ENCODE results near the gene GRM1.

Gene GRM1

GRCh38 chr6:146429831-146430230 lies 401.0 kb downstream of the GRM1 start:
- Histone ChIP-seq H3K4me3 (no peak overlapping the region), H3K27me3 (ENCODE audit: low read depth) (no peaks in the 10 kb centered on the region), H3K9me3 (no peaks in the 10 kb centered on the region), H3K4me1 (no peaks in the 10 kb centered on the region), H3K36me3 (replicated peaks) (no peaks in the 10 kb centered on the region)
- in situ Hi-C loops (cut with MboI; ENCODE audit: low sequenced_read_pairs) = no loop called here
- DNase-seq (ENCODE audit: low spot score in 2 of 2) = no peak

- no peak overlapping the region for H3K4me3 ChIP-seq
- H3K4me1 ChIP-seq = no peaks in the 10 kb centered on the region
- in situ Hi-C loops (cut with MboI; ENCODE audit: low sequenced_read_pairs) = no loop called here
- no peaks in the 10 kb centered on the region for H3K36me3 ChIP-seq (replicated peaks)
- H3K9me3 ChIP-seq = no peaks in the 10 kb centered on the region
- no peak for DNase-seq (ENCODE audit: low spot score in 2 of 2)
- H3K27me3 ChIP-seq (ENCODE audit: low read depth) = no peaks in the 10 kb centered on the region
Measured at GRCh38 chr6:146433881-146434731, 405.2 kb downstream of the GRM1 start.

GRCh38 chr6:146434732-146435390 lies 406.0 kb downstream of the GRM1 start:
- DNase-seq (ENCODE audit: low spot score in 2 of 2) = no peak
- in situ Hi-C loops (cut with MboI; ENCODE audit: low sequenced_read_pairs) = no loop called here
- Histone ChIP-seq H3K4me1 (no peaks in the 10 kb centered on the region), H3K4me3 (no peak overlapping the region), H3K9me3 (no peaks in the 10 kb centered on the region), H3K27me3 (ENCODE audit: low read depth) (no peaks in the 10 kb centered on the region), H3K36me3 (replicated peaks) (no peaks in the 10 kb centered on the region)

GRCh38 chr6:146441907-146442306 lies 413.0 kb downstream of the GRM1 start:
- H3K27me3 ChIP-seq (ENCODE audit: low read depth) = 0 out of 2 replicates have a peak, but pooled peaks cover 3% of the 10 kb centered on the region
- H3K4me1 ChIP-seq = no peaks in the 10 kb centered on the region
- no peaks in the 10 kb centered on the region for H3K36me3 ChIP-seq (replicated peaks)
- in situ Hi-C loops (cut with MboI; ENCODE audit: low sequenced_read_pairs) = no loop called here
- H3K9me3 ChIP-seq = no peaks in the 10 kb centered on the region
- no peak overlapping the region for H3K4me3 ChIP-seq
- no peak for DNase-seq (ENCODE audit: low spot score in 2 of 2)

GRCh38 chr6:146444189-146444588 lies 415.3 kb downstream of the GRM1 start:
- Histone ChIP-seq H3K27me3 (ENCODE audit: low read depth) (0 out of 2 replicates have a peak, but pooled peaks cover 3% of the 10 kb centered on the region), H3K36me3 (replicated peaks) (no peaks in the 10 kb centered on the region), H3K4me1 (no peaks in the 10 kb centered on the region), H3K9me3 (no peaks in the 10 kb centered on the region), H3K4me3 (no peak overlapping the region)
- in situ Hi-C loops (cut with MboI; ENCODE audit: low sequenced_read_pairs) = no loop called here
- no peak for DNase-seq (ENCODE audit: low spot score in 2 of 2)

GRCh38 chr6:146445233-146445632 lies 416.4 kb downstream of the GRM1 start:
- Histone ChIP-seq H3K9me3 (no peaks in the 10 kb centered on the region), H3K36me3 (replicated peaks) (no peaks in the 10 kb centered on the region), H3K4me3 (no peak overlapping the region), H3K4me1 (no peaks in the 10 kb centered on the region), H3K27me3 (ENCODE audit: low read depth) (0 out of 2 replicates have a peak, but pooled peaks cover 3% of the 10 kb centered on the region)
- no peak for DNase-seq (ENCODE audit: low spot score in 2 of 2)
- in situ Hi-C loops (cut with MboI; ENCODE audit: low sequenced_read_pairs) = no loop called here

- Histone ChIP-seq H3K4me3 (no peak overlapping the region), H3K36me3 (replicated peaks) (no peaks in the 10 kb centered on the region), H3K27me3 (ENCODE audit: low read depth) (no peaks in the 10 kb centered on the region), H3K4me1 (no peaks in the 10 kb centered on the region), H3K9me3 (no peaks in the 10 kb centered on the region)
- no peak for DNase-seq (ENCODE audit: low spot score in 2 of 2)
- in situ Hi-C loops (cut with MboI; ENCODE audit: low sequenced_read_pairs) = no loop called here
Measured at GRCh38 chr6:146456886-146457285, 428.0 kb downstream of the GRM1 start.

- no peak overlapping the region for H3K4me3 ChIP-seq
- in situ Hi-C loops (cut with MboI; ENCODE audit: low sequenced_read_pairs) = no loop called here
- H3K9me3 ChIP-seq = no peaks in the 10 kb centered on the region
- no peaks in the 10 kb centered on the region for H3K27me3 ChIP-seq (ENCODE audit: low read depth)
- no peaks in the 10 kb centered on the region for H3K36me3 ChIP-seq (replicated peaks)
- H3K4me1 ChIP-seq = no peaks in the 10 kb centered on the region
- no peak for DNase-seq (ENCODE audit: low spot score in 2 of 2)
Measured at GRCh38 chr6:146460941-146461340, 432.1 kb downstream of the GRM1 start.

- in situ Hi-C loops (cut with MboI; ENCODE audit: low sequenced_read_pairs) = no loop called here
Measured at GRCh38 chr6:146470091-146470770, 441.4 kb downstream of the GRM1 start.

GRCh38 chr6:146472918-146473317 lies 444.1 kb downstream of the GRM1 start:
- no peaks in the 10 kb centered on the region for H3K27me3 ChIP-seq (ENCODE audit: low read depth)
- no peaks in the 10 kb centered on the region for H3K4me1 ChIP-seq
- no peaks in the 10 kb centered on the region for H3K9me3 ChIP-seq
- DNase-seq (ENCODE audit: low spot score in 2 of 2) = no peak
- in situ Hi-C loops (cut with MboI; ENCODE audit: low sequenced_read_pairs) = no loop called here
- H3K4me3 ChIP-seq = no peak overlapping the region
- no peaks in the 10 kb centered on the region for H3K36me3 ChIP-seq (replicated peaks)

More at GRCh38 chr6:146470091-146470770, 441.4 kb downstream of the GRM1 start:
- DNase-seq (ENCODE audit: low spot score in 2 of 2) = no peak
- Histone ChIP-seq H3K4me1 (no peaks in the 10 kb centered on the region), H3K36me3 (replicated peaks) (no peaks in the 10 kb centered on the region), H3K4me3 (no peak overlapping the region), H3K27me3 (ENCODE audit: low read depth) (no peaks in the 10 kb centered on the region), H3K9me3 (no peaks in the 10 kb centered on the region)

GRCh38 chr6:146481527-146481926 lies 452.7 kb downstream of the GRM1 start:
- H3K4me1 ChIP-seq = no peaks in the 10 kb centered on the region
- no peak overlapping the region for H3K4me3 ChIP-seq
- H3K9me3 ChIP-seq = no peaks in the 10 kb centered on the region
- H3K27me3 ChIP-seq (ENCODE audit: low read depth) = no peaks in the 10 kb centered on the region
- H3K36me3 ChIP-seq (replicated peaks) = no peaks in the 10 kb centered on the region
- in situ Hi-C loops (cut with MboI; ENCODE audit: low sequenced_read_pairs) = no loop called here
- DNase-seq (ENCODE audit: low spot score in 2 of 2) = no peak

GRCh38 chr6:146484411-146484810 lies 455.5 kb downstream of the GRM1 start:
- no peaks in the 10 kb centered on the region for H3K9me3 ChIP-seq
- H3K27me3 ChIP-seq (ENCODE audit: low read depth) = no peaks in the 10 kb centered on the region
- no peak overlapping the region for H3K4me3 ChIP-seq
- no peaks in the 10 kb centered on the region for H3K36me3 ChIP-seq (replicated peaks)
- no peak for DNase-seq (ENCODE audit: low spot score in 2 of 2)
- in situ Hi-C loops (cut with MboI; ENCODE audit: low sequenced_read_pairs) = no loop called here
- H3K4me1 ChIP-seq = no peaks in the 10 kb centered on the region
